ENCODE measurements around the gene MXRA8. TPM values are rescaled to one million over a fixed set of nuclear protein-coding genes. Genes with fewer than 3 reads are reported as not detected.
A peak's percentile ranks its signal among the peaks of the same experiment; 100 is the strongest.

The MXRA8 gene
- total and polyA plus RNA-seq, 2 experiments from 2014 or later, result 155 to 242 TPM

DNA sequence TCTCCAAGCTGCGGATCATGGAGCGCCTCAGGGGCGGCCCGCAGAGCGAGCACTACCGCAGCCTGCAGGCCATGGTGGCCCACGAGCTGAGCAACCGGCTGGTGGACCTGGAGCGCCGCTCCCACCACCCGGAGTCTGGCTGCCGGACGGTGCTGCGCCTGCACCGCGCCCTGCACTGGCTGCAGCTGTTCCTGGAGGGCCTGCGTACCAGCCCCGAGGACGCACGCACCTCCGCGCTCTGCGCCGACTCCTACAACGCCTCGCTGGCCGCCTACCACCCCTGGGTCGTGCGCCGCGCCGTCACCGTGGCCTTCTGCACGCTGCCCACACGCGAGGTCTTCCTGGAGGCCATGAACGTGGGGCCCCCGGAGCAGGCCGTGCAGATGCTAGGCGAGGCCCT, 31.1 kb downstream of the MXRA8 start:
- H3K4me1 ChIP-seq (ENCODE audit: insufficient read depth), result peaks cover 28% of the 10 kb centered on the region

DNA sequence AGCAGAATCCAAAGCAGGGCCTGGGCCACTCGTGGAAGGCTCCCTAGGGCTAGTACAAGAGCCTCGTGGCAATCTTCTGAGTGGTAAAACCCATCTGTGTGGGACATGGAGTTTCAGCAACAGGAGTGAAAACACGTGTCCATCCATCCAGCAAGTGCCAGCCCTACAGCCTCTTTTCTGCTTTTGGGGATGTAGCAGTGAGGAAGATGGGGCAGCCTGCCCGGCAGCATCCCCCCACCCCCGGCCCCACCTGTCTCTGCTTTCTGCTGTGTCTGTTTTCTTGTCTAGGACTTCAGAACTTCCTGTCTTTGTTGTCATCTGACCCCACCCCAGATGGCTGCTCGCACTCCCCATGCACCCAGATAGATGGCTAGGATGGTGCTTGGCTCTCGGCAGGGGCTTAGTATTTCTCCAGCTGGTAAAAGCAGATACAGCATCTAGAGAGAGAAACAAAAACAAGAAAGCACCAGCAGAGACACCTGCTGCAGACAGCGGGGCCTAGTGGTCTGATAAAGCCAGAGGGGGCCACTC, 32.2 kb downstream of the MXRA8 start:
- no peak overlapping the region for H2AFZ ChIP-seq
- H3K36me3 ChIP-seq (replicated peaks; ENCODE audit: insufficient read depth, low read depth), result no peaks in the 10 kb centered on the region
- peak overlapping the region; percentile 95 for H3K4me2 ChIP-seq
- H3K4me1 ChIP-seq (ENCODE audit: insufficient read depth), result peaks cover 23% of the 10 kb centered on the region
- H3K9me2 ChIP-seq (replicated peaks; ENCODE audit: insufficient read depth), result no peaks in the 10 kb centered on the region
- no peak overlapping the region for H3K27ac ChIP-seq
- WGBS (ENCODE audit: low lambda C conversion rate, missing lambda C conversion rate), result 93% methylated on average over 8 of the region's 8 CpGs
- no peak for DNase-seq (ENCODE audit: low spot score)
- H3K9me3 ChIP-seq (ENCODE audit: low read depth), result no peaks in the 10 kb centered on the region
- TF ChIP-seq CTCF (IDR thresholded peaks at IDR 0.05; ENCODE audit: poor library complexity) (no peak), EZH2phosphoT487 (IDR thresholded peaks at IDR 0.05; ENCODE audit: low read depth, severe bottlenecking, unreplicated experiment) (no peak), EZH2 (IDR thresholded peaks at IDR 0.05; ENCODE audit: borderline replicate concordance) (no peak)
- H3K79me2 ChIP-seq, result peaks cover 51% of the 10 kb centered on the region
- no peaks in the 10 kb centered on the region for H3K27me3 ChIP-seq
- H3K4me3 ChIP-seq, result no peak overlapping the region
- peaks cover 28% of the 10 kb centered on the region for H4K20me1 ChIP-seq (ENCODE audit: insufficient read depth, poor library complexity, severe bottlenecking)

More for the DNA sequence above, 31.1 kb downstream of the MXRA8 start:
- Histone ChIP-seq H3K4me3 (no peak overlapping the region), H3K27me3 (no peaks in the 10 kb centered on the region), H3K4me2 (no peak overlapping the region), H3K9me3 (ENCODE audit: low read depth) (no peaks in the 10 kb centered on the region), H4K20me1 (ENCODE audit: insufficient read depth, poor library complexity, severe bottlenecking) (peaks cover 22% of the 10 kb centered on the region), H3K36me3 (replicated peaks; ENCODE audit: insufficient read depth, low read depth) (no peaks in the 10 kb centered on the region), H3K79me2 (peaks cover 40% of the 10 kb centered on the region), H2AFZ (no peak overlapping the region), H3K27ac (no peak overlapping the region), H3K9me2 (replicated peaks; ENCODE audit: insufficient read depth) (no peaks in the 10 kb centered on the region)
- 97% methylated on average over 30 of the region's 40 CpGs for WGBS (ENCODE audit: low lambda C conversion rate, missing lambda C conversion rate)
- DNase-seq (ENCODE audit: low spot score), result no peak
- no peak for TF ChIP-seq CTCF (IDR thresholded peaks at IDR 0.05; ENCODE audit: poor library complexity)
- TF ChIP-seq EZH2 (IDR thresholded peaks at IDR 0.05; ENCODE audit: borderline replicate concordance), result no peak
- TF ChIP-seq EZH2phosphoT487 (IDR thresholded peaks at IDR 0.05; ENCODE audit: low read depth, severe bottlenecking, unreplicated experiment), result no peak

- Histone ChIP-seq H2AFZ (peak overlapping the region; percentile 71), H3K79me2 (peaks cover 58% of the 10 kb centered on the region), H3K9me2 (replicated peaks; ENCODE audit: insufficient read depth) (no peaks in the 10 kb centered on the region), H3K27me3 (no peaks in the 10 kb centered on the region), H3K4me1 (ENCODE audit: insufficient read depth) (peaks cover 17% of the 10 kb centered on the region), H4K20me1 (ENCODE audit: insufficient read depth, poor library complexity, severe bottlenecking) (peaks cover 28% of the 10 kb centered on the region), H3K4me3 (peak overlapping the region; percentile 90), H3K27ac (peak overlapping the region; percentile 89), H3K9me3 (ENCODE audit: low read depth) (no peaks in the 10 kb centered on the region), H3K4me2 (peak overlapping the region; percentile 95), H3K36me3 (replicated peaks; ENCODE audit: insufficient read depth, low read depth) (no peaks in the 10 kb centered on the region)
- WGBS (ENCODE audit: low lambda C conversion rate, missing lambda C conversion rate), result 73% methylated on average over 16 of the region's 16 CpGs
- TF ChIP-seq EZH2phosphoT487 (IDR thresholded peaks at IDR 0.05; ENCODE audit: low read depth, severe bottlenecking, unreplicated experiment), result no peak
- no peak for DNase-seq (ENCODE audit: low spot score)
These were observed 32.9 kb downstream of the MXRA8 start for GRCh38 chr1:1325288-1326074.
